ENCODE measurements around the gene PRR20G.

Gene PRR20G

GRCh38 chr3:127235706-127236105 lies 52.1 kb downstream of the PRR20G start:
- DNase-seq (ENCODE audit: extremely low read depth in 1 of 2, low read depth in 1 of 2): no peak

GRCh38 chr3:127234778-127235177 lies 53.1 kb downstream of the PRR20G start:
- DNase-seq (ENCODE audit: extremely low read depth in 1 of 2, low read depth in 1 of 2): no peak

Measured in activated CD8-positive, alpha-beta memory T cell treated with anti-CD3 and anti-CD28 coated beads for 1 hour (primary cell).